GM20000 (cell line): ENCODE measurements around the gene SLC23A1.
A peak's percentile ranks its signal among the peaks of the same experiment; 100 is the strongest.

Experiments
- DNase-seq: peaks from one replicate; pipeline ENCODE4 v3.0.0; 2012; ENCODE audit warnings: low spot score
- TF ChIP-seq, protein P1 (sequence below): IDR thresholded peaks from 2 replicates; pipeline ENCODE4 v1.5.1; 2012; ENCODE audit warnings: mild to moderate bottlenecking, control low read depth; ENCODE audit errors: extremely low read depth, missing control alignments

Gene SLC23A1

DNA sequence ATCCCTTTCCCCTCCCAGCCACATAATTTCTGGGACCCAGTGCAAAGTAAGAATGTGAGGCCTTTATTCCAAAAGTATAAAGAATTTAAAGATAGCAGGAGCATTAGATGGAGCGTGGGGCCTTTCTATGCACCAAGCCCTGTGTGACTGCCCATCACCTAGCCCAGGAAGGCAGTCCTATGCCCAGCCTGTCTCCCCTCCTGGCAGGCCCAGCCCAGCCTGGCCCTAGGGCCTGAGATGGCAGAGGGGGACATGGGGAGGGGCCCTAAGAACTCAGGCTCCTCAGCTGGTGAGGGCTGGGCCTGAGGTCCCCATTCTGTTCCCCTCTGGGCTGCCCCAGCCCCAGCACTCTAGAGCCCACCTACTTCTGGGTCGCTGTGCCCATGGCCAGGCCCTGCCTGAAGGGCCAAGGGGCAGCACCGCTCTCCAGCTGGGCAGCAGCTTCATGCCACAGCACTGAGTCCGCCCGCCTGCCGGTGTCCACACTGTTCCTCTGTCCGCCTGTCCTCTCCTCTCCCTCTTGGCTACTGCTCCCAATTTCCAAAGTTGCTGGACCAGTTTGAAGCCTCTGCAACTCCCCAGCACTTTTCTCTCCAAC lies 995 bp upstream of the SLC23A1 start:
- TF ChIP-seq, protein P1, sequence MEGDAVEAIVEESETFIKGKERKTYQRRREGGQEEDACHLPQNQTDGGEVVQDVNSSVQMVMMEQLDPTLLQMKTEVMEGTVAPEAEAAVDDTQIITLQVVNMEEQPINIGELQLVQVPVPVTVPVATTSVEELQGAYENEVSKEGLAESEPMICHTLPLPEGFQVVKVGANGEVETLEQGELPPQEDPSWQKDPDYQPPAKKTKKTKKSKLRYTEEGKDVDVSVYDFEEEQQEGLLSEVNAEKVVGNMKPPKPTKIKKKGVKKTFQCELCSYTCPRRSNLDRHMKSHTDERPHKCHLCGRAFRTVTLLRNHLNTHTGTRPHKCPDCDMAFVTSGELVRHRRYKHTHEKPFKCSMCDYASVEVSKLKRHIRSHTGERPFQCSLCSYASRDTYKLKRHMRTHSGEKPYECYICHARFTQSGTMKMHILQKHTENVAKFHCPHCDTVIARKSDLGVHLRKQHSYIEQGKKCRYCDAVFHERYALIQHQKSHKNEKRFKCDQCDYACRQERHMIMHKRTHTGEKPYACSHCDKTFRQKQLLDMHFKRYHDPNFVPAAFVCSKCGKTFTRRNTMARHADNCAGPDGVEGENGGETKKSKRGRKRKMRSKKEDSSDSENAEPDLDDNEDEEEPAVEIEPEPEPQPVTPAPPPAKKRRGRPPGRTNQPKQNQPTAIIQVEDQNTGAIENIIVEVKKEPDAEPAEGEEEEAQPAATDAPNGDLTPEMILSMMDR: no peak
- DNase-seq: no peak

DNA sequence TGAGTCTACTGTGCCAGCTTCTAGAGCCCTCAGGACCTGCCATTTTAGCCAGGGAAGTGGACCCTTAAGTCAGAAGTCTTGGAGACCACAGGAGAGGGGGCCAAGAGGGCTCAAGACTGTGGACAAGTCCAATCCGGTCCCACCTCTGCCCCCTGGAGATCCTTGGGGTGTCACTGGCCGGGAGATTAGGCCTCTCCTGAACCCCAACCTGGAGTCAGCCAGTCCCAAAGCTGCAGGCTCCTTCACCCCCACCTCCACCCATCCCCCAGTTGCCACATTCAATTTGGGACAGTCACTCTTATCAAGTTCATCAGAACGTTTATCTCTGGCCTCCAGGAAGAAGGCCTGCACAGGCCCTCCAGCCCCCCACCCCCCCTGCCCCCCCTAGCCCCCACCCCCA lies 290 bp downstream of the SLC23A1 start:
- TF ChIP-seq, protein P1: no peak
- DNase-seq: no peak

- peak; percentile 31 for DNase-seq
- TF ChIP-seq, protein P1: no peak
Observed at GRCh38 chr5:139381837-139382761, 998 bp downstream of the SLC23A1 start.

GRCh38 chr5:139379626-139380449 lies 3.3 kb downstream of the SLC23A1 start:
- peak; percentile 17 for DNase-seq
- TF ChIP-seq, protein P1: no peak

DNA sequence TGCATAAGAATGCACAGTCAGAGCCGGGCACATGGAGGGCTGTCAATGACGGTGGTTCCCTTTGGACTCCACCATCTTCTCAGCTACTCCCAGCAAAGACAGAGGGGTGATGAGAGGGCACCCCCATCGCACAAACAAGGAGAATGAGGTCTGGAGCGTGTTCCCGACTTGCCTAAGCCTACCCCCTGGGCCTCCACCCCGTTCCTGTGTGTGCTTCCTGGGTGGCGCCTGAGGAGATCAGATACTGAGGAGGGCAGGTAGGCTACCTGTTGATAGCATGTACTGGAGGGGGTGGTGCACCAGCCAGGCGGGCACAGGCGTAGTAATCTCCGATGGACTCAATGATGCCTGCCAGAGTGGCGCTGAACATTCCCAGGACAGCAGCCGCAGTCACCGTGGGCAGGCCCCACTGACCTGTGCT lies 4.1 kb downstream of the SLC23A1 start:
- DNase-seq: peak; percentile 24
- TF ChIP-seq, protein P1: no peak

DNA sequence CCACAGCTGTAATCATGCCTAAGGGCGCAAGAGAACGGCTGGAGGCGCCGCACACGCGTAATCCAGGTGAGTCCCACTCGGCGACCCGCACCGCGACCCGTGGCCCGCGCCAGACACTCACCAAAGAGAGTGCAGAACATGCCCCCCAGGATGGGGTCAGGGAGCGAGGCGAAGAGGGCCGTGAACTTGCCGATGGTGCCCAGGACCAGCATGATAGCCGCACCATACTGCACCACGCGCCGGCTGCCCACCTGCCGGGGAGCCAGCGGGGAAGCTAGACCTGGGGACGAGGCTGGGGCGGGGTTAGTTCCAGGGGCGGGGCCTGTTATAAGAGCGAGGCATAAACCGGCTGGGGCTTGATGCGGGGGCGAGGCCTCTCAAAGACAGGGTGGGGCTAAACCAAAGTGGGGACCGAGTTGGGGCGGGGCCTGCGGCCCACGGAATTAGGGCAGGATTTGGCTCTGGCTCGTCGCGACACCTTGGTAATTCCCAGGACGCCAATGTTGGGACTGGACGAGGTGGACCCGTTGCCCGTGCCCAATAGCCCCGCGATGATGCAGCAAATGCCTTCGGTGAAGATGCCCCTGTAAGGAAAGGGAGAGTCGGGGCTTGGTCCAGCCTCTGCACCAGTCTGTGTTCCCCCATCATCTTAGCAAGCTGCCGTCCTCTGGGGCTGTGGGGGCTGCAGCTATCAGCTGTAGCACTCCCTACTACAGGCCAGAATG lies 4.8 kb downstream of the SLC23A1 start:
- TF ChIP-seq, protein P1: no peak
- peak; percentile 33 for DNase-seq
